Activated naive CD4-positive, alpha-beta T cell treated with anti-CD3 and anti-CD28 coated beads, Interleukin-2, amount 50 U/mL, for 72 hours (primary cell): ENCODE measurements around the gene ANP32B. TPM values are rescaled to one million over a fixed set of nuclear protein-coding genes. Genes with fewer than 3 reads are reported as not detected.
"Not testable (repeated sequence)": the region's sequence is repeated elsewhere in the genome, so short reads cannot be mapped to it uniquely, and the experiment has no call there.

Experiments used
- ATAC-seq, 2 donors: fragments of 150-1000 bp; cut with Tn5 transposase; 2 replicates each; pipeline ENCODE4 v1.10.0; 2021; ENCODE audit warnings: mild to moderate bottlenecking in 2 of 2, moderate library complexity in 2 of 2
- DNase-seq, 2 donors: peaks; one replicate each; pipeline ENCODE4 v3.0.0; 2021 to 2022; ENCODE audit warnings: low spot score in 2 of 2
- H3K27ac Mint-ChIP-seq, 2 donors: one replicate each; pipeline ENCODE4 v1.8.0; 2022; ENCODE audit warnings: mild to moderate bottlenecking in 2 of 2, mixed read lengths in 2 of 2
- H3K36me3 Mint-ChIP-seq, 2 donors: one replicate each; pipeline ENCODE4 v1.8.0; 2022; ENCODE audit warnings: mixed read lengths in 2 of 2
- H3K9me3 Mint-ChIP-seq, 2 donors: one replicate each; pipeline ENCODE4 v1.8.0; 2022; ENCODE audit warnings: mixed read lengths in 2 of 2
- total RNA-seq, 2 donors: library from RNA; stranded (reverse); gene quantifications; one replicate each; pipeline ENCODE4 v1.2.3, GENCODE V29; 2022

The ANP32B gene
- total RNA-seq, 2 donors from 2014 or later = 255 to 315 TPM

DNA sequence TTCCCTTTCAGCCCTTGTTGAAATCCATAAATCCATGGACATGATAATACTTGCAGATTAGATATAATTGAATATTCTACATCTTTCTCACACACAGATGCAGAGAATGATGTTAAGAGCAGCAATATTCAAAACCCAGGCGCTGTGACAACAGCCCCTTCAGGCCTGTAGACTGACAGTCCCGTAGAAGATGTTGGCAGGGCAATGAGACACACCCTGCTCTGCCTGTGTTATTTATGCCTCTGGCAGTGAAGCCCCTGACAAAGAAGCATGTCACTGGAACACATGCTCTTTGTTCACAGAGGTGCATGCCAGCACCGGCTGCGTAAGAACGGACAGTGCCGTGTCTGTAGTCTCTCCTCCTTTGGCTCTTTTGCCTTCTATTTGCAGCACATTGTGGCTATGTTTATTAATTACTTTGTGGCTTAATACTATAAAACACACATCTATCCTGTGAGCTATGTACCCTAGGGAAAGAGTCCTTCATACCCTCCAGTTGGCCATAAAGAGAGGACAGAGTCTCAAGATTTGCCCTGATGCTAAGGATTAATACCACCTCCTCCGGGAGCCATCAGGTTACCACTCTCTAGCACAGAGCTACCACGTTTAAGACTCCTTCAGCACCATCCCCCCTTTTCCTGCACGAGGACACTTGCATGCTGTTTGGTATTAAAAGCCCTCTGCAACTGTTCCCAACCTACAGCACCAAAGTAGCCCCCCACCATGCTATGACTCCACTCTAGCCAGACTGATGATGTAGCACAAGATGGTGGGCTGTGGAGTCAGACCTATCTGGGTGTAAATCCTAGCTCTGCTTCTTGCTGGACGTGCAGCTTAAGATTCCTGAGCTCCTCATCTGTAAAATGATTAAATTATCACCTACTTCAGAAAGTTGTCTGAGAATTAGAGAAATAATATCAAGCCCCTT, 2.0 kb upstream of the ANP32B start:
- ATAC-seq = no peak
- H3K9me3 Mint-ChIP-seq = no peaks in the 10 kb centered on the region
- no peak for DNase-seq
- peaks cover 9 to 11% of the 10 kb centered on the region in 2 donors for H3K36me3 Mint-ChIP-seq
- peak overlapping the region in 1 of 2 donors; percentile 84 for H3K27ac Mint-ChIP-seq

DNA sequence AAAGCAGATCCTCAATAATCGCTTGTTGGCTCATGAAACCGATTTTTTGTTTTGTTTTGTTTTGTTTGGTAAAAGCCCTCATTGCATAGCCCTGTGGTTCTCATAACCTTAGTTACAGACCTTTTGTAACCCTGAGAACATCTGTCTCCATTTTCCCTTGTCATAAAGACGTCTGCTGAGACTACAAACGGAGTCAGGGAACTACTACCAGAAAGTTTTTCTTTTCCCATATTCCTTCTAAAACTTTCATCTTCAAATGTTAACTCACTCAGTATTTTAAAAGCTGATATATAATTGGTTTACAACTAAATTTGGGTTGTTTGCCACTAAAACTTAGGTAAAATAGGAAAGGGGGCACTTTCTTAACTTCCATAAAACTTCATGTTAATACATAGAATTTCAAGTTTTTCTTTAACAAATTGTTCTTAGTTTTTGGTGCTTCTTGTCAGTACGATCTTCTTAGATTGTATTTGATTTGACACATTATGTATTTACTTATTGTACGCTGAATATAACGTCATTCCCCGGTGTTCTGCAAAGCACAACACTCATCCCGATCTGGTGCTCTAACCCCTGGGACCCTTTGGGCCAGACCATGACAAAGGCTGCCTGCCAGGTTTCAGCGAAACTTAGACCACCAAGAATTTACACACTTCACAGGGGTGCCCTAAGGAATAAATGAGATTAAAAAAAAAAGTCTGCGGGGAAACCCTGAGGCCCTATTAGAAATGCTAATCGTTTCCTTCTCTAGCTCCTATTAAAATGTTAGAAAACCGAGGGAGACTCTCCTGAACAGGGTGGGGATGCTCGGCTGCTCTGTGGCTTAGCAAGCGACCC, 1.1 kb upstream of the ANP32B start:
- H3K9me3 Mint-ChIP-seq = no peaks in the 10 kb centered on the region
- peaks cover 15 to 16% of the 10 kb centered on the region in 2 donors for H3K36me3 Mint-ChIP-seq
- H3K27ac Mint-ChIP-seq = peak overlapping the region; percentile 84 to 89
- DNase-seq (no peak), ATAC-seq (no peak)

DNA sequence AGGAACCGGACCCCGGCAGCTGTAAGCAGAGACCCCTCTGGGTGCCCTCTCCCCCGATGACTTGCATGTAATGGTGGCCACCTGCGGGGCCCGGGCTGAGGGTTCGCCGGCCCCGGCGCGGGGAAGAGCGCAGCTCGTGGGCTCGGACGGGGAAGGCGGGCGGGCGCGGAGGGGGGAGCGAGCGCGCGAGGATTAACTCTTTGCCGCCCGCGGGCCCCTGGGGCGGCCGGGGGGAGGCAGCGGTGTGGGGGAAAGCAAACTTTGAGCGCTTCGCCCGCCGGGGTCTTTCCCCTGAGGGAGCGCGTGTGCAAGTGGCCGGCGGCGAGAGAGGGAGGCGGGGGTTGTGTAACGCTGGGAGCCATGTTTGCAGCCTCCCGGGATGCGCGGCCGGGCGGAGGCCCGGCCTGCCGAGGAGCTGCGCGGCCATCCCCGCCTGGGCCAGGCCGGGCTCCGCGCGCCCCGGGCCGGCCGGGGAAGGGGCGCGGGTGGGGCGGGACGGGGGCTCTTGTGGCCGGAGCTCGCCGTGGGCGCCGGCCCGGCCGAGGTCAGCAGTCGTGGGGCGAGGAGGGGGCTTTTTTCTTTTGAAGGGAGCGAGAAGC, 547 bp downstream of the ANP32B start:
- peak in 1 of 2 donors; percentile 67 for DNase-seq
- Mint-ChIP-seq H3K27ac (peak overlapping the region; percentile 84 to 90), H3K9me3 (no peaks in the 10 kb centered on the region), H3K36me3 (peaks cover 16 to 26% of the 10 kb centered on the region in 2 donors)
- peak; percentile 5 to 11 for ATAC-seq

DNA sequence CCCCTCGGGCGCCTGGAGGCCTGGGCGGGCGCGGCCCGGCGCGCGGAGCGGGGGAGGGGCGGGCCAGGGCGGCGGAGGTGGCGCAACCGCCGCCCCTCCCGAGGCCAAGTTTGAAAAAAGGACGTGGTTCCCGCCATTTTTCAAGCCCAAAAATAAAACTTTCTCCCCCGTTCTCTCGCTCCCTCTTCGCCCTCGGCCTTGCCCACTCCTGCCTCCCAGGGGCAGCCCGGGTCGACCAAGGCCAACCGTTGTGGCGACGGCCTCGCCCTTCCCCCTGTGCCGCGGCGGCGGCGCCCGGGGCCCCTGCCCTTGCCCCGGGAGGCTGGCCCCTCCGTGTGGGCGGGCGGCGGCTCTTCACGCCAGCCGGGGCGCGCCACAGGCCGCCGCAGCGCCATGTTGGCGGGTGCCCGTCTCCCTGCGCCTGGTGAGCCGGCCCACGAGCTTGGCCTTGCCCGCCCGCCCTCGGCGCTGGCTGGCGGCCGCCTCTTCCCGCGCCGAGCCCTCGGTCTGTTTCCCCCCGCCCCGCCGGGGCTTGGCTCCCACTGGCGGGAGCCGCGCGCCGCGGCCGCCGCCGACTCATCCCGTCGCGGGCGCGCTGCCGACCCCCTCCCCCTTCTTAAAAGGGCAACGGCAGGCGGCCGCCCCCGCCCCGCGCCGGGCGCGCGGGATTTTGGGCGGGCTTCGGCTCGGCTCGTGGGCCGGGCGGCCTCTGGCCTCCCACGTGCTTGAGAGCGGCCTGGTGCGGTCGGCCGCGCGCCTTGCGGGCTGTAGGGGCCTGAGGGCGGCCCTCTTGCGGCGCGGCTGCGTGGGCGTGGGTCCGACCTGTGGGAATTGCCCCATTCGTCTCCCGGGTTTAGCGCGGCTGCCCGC, 1.3 kb downstream of the ANP32B start:
- Mint-ChIP-seq H3K36me3 (peaks cover 16 to 26% of the 10 kb centered on the region in 2 donors), H3K27ac (peak overlapping the region; percentile 81 to 93), H3K9me3 (no peaks in the 10 kb centered on the region)
- DNase-seq (peak; percentile 84 to 85), ATAC-seq (peak; percentile 39 to 47)

DNA sequence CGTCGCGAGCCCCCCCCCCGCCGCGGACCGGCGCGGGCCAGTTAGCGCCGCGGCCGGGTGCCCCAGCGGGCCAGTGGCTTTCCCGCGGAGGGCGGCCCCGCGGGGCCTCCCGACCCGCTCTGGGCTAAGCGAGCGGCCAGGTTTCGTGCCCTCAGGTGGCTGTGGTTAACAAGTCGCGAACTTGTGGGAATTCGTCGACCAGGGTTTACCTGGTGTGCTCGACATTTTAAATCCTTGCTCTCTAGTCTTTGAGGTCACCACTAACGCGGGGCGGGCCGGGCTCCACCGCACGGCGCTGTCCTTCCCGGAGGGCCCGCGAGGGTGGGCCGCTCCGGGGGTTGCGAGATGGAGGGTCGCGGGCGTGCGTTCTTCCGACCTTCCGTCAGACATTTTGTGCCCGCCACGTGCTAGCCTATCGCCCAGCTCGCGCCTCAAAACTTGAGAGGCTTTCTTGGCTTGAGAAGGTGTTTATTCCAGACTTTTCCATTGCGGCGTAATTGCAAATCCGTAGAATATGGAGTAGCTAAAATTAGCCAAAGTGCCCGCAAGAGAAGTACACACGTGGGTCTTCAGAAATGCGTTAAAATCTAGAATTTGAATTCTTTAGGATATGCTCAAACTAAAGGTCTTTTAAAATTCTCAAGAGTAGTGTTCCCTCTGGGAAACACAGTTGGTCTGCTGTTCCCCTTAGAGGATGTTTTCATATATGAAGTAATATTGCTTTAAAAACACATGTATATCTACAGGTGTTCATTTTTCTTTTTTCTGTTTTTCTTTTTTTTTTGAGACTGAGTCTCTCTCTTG, 2.1 kb downstream of the ANP32B start:
- Mint-ChIP-seq H3K9me3 (no peaks in the 10 kb centered on the region), H3K27ac (peak overlapping the region; percentile 93 to 98), H3K36me3 (peaks cover 16 to 26% of the 10 kb centered on the region in 2 donors)
- ATAC-seq (peak in 1 of 2 donors; percentile 19), DNase-seq (peak in 1 of 2 donors; percentile 47)

DNA sequence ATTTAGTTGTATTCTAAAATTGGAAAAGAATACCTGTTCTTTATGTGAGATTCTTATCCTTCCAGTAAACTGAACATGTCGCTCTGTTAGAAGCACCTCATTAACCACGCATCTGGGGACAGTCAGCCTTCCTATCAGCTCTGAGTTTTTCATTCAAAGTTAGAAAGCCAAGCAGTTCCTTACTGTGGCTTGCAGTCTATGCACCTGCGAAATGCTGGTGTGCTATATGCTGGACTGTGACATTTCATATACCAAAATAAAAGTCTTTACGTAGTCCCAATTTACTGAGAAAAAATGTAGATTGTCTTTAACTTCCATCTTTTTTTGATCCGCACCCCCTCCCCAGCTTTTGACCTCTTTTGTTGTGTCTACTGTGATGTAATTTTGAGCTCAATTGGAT, 4.3 kb downstream of the ANP32B start:
- ATAC-seq (no peak), DNase-seq (no peak)
- H3K27ac Mint-ChIP-seq = peak overlapping the region in 1 of 2 donors; percentile 79
- no peaks in the 10 kb centered on the region for H3K9me3 Mint-ChIP-seq
- H3K36me3 Mint-ChIP-seq = peaks cover 16 to 26% of the 10 kb centered on the region in 2 donors

DNA sequence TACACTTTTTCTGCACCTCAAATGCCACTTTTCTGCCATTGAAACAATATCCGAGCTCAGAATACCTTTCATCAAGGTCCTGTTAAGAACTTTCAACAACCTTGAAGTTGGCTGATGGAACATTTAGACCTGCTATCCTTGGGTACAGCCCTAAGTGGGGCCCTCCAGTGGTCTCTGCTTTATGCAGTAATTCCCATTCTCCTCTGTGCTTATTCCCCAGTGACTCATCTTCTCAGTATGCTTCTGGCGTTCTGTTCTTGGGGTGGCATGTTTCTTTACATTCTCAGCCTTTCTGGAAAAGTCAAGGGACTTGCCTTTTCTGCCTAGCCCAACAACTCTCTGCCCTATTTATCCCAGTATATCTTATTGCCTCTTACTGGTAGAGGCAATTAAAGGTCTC, 7.1 kb downstream of the ANP32B start:
- H3K27ac Mint-ChIP-seq = peak overlapping the region in 1 of 2 donors; percentile 92
- ATAC-seq (peak; percentile 23 to 45), DNase-seq (no peak)
- H3K36me3 Mint-ChIP-seq = peaks cover 14 to 34% of the 10 kb centered on the region in 2 donors
- H3K9me3 Mint-ChIP-seq = no peaks in the 10 kb centered on the region

DNA sequence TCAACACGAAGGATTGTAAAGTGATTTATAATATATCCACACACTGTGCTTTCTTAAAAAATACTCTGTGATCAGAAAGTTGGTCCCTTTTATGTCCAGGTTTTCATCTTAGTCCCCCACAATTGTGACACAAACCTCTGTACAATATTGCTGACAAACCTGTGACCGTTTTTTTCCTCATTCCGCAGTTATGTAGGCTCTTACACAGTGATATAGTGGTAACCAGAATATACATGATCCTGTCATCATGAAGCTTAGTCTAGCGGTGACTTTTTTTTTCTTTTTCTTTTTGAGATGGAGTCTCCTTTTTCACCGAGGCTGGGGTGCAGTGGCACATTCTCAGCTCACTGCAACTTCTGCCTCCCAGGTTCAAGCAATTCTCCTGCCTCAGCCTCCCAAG, 8.7 kb downstream of the ANP32B start:
- no peak for DNase-seq
- H3K36me3 Mint-ChIP-seq = peaks cover 0 to 22% of the 10 kb centered on the region in 2 donors
- no peaks in the 10 kb centered on the region for H3K9me3 Mint-ChIP-seq
- H3K27ac Mint-ChIP-seq = peak overlapping the region; percentile 24 to 65
- ATAC-seq = peak; percentile 43 to 54

DNA sequence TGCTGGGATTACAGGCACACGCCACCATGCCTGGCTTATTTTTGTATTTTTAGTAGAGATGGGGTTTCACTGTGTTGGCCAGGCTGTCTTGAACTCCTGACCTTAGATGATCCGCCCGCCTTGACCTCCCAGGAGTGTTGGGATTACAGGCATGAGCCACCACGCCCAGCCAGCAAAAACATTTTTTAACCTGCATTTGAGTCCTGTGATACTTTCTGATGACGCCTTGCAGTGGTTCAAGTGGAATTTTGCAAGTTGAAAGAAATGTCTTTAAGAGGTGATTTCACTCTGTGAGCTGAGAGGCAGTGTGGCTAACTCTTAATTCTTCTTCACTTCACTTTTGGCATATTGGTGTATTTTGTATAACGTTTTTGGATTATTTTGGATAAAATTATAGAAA, 9.1 kb downstream of the ANP32B start:
- H3K27ac Mint-ChIP-seq = peak overlapping the region; percentile 24 to 65
- DNase-seq (no peak), ATAC-seq (no peak)
- H3K9me3 Mint-ChIP-seq = no peaks in the 10 kb centered on the region
- H3K36me3 Mint-ChIP-seq = peaks cover 0 to 22% of the 10 kb centered on the region in 2 donors

DNA sequence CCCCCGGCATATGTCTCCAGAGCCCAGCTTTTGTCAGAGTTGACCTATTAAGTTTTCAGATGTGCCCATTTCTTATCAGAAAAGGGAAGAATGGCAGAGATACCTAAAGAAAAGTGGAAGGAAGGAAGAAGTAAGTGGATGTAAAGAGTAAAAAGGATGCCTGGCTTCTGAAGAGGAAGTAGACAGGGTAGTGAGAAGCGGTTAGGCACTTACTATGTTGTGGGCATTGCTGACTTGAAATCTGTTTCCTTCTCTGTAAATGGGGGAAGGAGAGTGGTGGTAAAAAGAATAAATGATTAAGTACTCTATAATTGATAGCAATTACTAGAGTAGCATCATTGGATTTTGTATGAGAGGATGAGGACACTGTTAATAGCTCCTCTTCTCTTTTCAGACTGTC, 9.9 kb downstream of the ANP32B start:
- peaks cover 0 to 17% of the 10 kb centered on the region in 2 donors for H3K36me3 Mint-ChIP-seq
- H3K27ac Mint-ChIP-seq = peak overlapping the region in 1 of 2 donors; percentile 65
- ATAC-seq = peak; percentile 50 to 59

DNA sequence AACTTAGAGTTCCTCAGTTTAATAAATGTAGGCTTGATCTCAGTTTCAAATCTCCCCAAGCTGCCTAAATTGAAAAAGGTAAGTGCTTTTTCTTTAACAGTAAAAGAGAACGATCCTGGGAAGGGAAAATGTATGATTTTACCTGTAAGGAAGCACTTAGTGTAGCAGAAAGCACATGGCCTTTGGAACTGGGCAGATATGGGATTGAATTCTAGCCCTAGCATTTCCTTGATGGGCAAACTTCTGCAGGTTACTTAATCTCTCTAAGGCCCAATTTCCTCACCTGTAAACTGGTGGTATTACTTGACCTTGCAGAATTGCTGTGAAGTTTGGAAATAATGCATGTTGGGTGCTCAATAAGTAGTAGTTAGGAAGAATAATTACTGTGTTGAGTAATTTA, 11.6 kb downstream of the ANP32B start:
- ATAC-seq (no peak), DNase-seq (no peak)
- Mint-ChIP-seq H3K27ac (no peak overlapping the region), H3K36me3 (peaks cover 4 to 26% of the 10 kb centered on the region in 2 donors), H3K9me3 (no peaks in the 10 kb centered on the region)

More for the DNA sequence above, 9.9 kb downstream of the ANP32B start:
- H3K9me3 Mint-ChIP-seq = no peaks in the 10 kb centered on the region
- DNase-seq = no peak

DNA sequence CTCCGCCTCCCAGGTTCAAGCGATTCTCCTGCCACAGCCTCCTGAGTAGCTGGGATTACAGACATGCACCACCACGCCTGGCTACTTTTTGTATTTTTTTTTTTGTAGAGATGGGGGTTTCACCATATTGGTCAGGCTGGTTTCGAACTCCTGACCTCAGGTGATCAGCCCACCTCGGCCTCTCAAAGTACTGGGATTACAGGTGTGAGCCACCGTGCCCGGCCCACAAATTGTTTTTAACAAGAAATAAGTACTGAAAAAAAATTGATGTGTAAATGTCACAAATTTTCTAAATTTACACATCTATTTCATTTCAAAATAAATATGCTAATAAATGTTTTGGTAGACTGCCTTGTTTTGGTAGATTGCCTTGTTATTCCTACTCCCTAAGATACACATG, 13.5 kb downstream of the ANP32B start:
- not testable (repeated sequence) for DNase-seq, H3K9me3 Mint-ChIP-seq, ATAC-seq
- peaks cover 4 to 41% of the 10 kb centered on the region in 2 donors for H3K36me3 Mint-ChIP-seq
- H3K27ac Mint-ChIP-seq = peak overlapping the region in 1 of 2 donors; percentile 14

DNA sequence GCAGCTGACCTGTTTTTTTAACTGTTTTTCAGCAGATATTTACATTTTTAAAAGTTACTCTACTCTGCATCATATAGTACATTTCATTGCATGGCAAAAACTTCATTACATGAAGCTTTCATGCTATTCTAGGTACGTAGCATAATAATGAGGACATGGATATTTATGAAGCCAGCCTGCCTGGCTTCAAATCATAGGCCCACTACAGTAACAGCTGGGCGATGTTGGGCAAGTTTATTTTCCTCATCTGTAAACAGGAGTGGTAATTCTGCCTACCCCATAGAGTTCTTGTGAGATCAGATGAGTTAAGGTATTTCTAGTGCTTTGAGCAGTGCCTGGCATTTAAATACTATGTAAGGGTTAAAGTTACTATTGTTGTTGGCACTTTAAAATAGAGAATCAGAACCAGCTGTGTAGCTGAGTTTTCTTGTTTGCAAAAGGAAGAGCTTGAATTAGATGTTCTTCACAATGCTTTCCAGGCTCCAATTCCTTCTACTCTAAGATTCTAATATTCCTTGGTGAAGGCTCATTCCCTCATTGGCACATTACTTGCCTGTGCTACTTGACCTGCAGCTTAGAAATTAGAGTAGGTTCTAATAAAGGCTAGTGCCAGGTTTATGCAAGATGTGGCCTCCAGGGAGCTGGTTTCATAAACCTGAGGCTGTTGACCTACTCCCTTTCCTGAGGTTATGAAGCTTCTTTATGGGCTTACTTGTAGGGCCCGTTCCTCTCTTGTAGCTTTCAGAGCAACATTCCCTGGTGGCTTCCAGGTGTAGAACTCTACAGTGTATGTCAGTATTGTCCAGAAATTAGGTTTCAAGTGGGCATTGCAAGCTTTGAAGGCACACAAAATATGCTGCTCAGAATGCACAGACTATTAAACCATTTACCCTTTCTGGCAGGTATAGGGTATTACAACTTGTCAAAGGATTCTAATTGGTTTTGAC, 14.5 kb downstream of the ANP32B start:
- Mint-ChIP-seq H3K36me3 (peaks cover 4 to 41% of the 10 kb centered on the region in 2 donors), H3K9me3 (no peaks in the 10 kb centered on the region), H3K27ac (no peak overlapping the region)
- ATAC-seq (no peak), DNase-seq (no peak)

DNA sequence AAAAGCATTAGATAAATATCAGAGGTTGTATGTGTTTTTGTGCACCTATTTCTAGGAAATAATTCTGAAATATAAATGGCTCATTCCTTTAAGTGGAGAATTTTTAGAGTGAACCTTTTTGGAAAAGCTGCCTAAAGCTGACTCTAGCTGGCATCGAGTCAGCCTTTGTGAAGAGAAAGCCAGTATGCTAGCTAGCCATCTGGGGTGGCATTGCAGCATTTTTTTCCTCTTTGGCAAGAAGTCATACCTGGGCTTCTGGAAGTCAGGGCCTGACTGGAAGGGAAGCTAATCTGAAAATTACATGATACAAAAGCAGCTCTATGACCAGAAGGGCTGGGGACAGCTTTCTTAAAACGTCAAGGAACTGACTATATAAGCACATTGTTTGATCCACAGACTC, 19.7 kb downstream of the ANP32B start:
- peaks cover 22 to 66% of the 10 kb centered on the region in 2 donors for H3K36me3 Mint-ChIP-seq
- H3K9me3 Mint-ChIP-seq = no peaks in the 10 kb centered on the region
- DNase-seq (no peak), ATAC-seq (no peak)
- no peak overlapping the region for H3K27ac Mint-ChIP-seq
